Breast epithelium (tissue), 3 donors: ENCODE data around the gene YARS2.

Source experiments
- POLR2A ChIP-seq: fragments of 450-650 bp; IDR thresholded peaks from one replicate; pipeline ENCODE4 v1.6.1; 2016; ENCODE audit warnings: antibody characterized with exemption, mild to moderate bottlenecking, moderate library complexity
- POLR2AphosphoS5 ChIP-seq, 3 donors: sonication (generic); formaldehyde crosslinking; IDR thresholded peaks; one replicate each; pipeline ENCODE4 v1.6.1; 2017; ENCODE audit warnings: antibody characterized with exemption in 3 of 3
- TF ChIP-seq, protein P1 (sequence below), 3 donors: fragments of 450-650 bp; IDR thresholded peaks; one replicate each; pipeline ENCODE4 v1.5.1; 2016 to 2017; ENCODE audit warnings: antibody characterized with exemption in 3 of 3, mild to moderate bottlenecking in 3 of 3, moderate library complexity in 3 of 3

DNA sequence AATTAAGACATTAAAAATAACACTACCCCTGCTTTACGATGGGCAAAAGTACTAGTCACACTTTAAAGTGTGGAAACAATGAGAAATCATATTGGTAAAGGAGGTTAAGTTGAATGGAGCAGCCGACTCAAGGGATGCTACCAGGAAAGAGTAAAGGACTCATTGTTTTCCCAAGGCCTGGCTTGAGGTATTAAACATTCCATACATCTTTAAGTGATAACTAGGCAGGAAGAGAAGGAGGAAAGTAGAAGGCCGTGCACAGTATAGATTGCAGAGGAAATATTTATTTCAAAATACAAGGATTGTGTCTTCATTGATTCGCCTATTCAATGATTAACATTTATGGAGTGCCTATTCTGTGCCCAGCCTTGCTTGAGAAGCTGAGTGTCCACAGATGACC, 20.6 kb upstream of the YARS2 start:
- TF ChIP-seq, protein P1, sequence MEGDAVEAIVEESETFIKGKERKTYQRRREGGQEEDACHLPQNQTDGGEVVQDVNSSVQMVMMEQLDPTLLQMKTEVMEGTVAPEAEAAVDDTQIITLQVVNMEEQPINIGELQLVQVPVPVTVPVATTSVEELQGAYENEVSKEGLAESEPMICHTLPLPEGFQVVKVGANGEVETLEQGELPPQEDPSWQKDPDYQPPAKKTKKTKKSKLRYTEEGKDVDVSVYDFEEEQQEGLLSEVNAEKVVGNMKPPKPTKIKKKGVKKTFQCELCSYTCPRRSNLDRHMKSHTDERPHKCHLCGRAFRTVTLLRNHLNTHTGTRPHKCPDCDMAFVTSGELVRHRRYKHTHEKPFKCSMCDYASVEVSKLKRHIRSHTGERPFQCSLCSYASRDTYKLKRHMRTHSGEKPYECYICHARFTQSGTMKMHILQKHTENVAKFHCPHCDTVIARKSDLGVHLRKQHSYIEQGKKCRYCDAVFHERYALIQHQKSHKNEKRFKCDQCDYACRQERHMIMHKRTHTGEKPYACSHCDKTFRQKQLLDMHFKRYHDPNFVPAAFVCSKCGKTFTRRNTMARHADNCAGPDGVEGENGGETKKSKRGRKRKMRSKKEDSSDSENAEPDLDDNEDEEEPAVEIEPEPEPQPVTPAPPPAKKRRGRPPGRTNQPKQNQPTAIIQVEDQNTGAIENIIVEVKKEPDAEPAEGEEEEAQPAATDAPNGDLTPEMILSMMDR (IDR thresholded peaks at IDR 0.05), result no peak
- TF ChIP-seq POLR2A (no peak), POLR2AphosphoS5 (IDR thresholded peaks at IDR 0.05) (no peak)
